Panc1 (cell line): ENCODE measurements around the gene EPB41L4B. TPM values are rescaled to one million over a fixed set of nuclear protein-coding genes. Genes with fewer than 3 reads are reported as not detected.

Source experiments
- ATAC-seq: fragments of 200-7000 bp; cut with Tn5 transposase; 2 replicates; pipeline ENCODE4 v1.9.1; 2020; ENCODE audit warnings: mild to moderate bottlenecking, moderate library complexity
- BruUV-seq: library from RNA; stranded (reverse); fragments of 400-500 nt; replicated peaks from 2 replicates; lab custom pipeline; 2021; lab: Mats Ljungman, UMichigan
- CTCF ChIA-PET: fragments of 300-600 bp; sonication (Branson Sonifier 250); formaldehyde crosslinking; loops from one replicate; lab custom pipeline; 2022; ENCODE audit warnings: antibody characterized with exemption; lab: Charles Lee
- POLR2A ChIA-PET: fragments of 300-600 bp; sonication (Branson Sonifier 250); formaldehyde crosslinking; loops from one replicate; lab custom pipeline; 2022; ENCODE audit warnings: antibody characterized with exemption; lab: Charles Lee
- DNase-seq: peaks from one replicate; pipeline ENCODE4 v3.0.0-alpha.2; 2010; ENCODE audit warnings: low read depth, low spot score
- H3K27ac ChIP-seq: 2 replicates; pipeline ENCODE4 v1.5.1; 2011; ENCODE audit warnings: mild to moderate bottlenecking, low read length, inconsistent platforms
- H3K27me3 ChIP-seq: fragments of 200-500 bp; sonication (Bioruptor generic); 2 replicates; pipeline ENCODE4 v1.6.0; 2014; ENCODE audit warnings: low read length, inconsistent platforms; ENCODE audit not compliant: control insufficient read depth, insufficient read depth
- H3K36me3 ChIP-seq: fragments of 200-500 bp; sonication (Bioruptor generic); 2 replicates; pipeline ENCODE4 v1.5.1; 2014; ENCODE audit warnings: inconsistent platforms, mild to moderate bottlenecking, low read length, moderate library complexity; ENCODE audit not compliant: control insufficient read depth, insufficient read depth
- H3K4me1 ChIP-seq: 2 replicates; pipeline ENCODE4 v1.5.1; 2011; ENCODE audit warnings: inconsistent platforms, mild to moderate bottlenecking, low read length, moderate library complexity; ENCODE audit not compliant: control insufficient read depth, insufficient read depth
- H3K4me3 ChIP-seq, 2 experiments: 2 replicates each; pipeline ENCODE4 v1.5.1; 2011 to 2012; ENCODE audit warnings: low read depth in 2 of 2, low read length in 2 of 2, mild to moderate bottlenecking in 2 of 2, inconsistent platforms in 1 of 2, moderate library complexity in 1 of 2
- H3K9me3 ChIP-seq: fragments of 200-500 bp; sonication (Bioruptor generic); 2 replicates; pipeline ENCODE4 v1.5.1; 2014; ENCODE audit warnings: low read depth, mild to moderate bottlenecking, inconsistent platforms, low read length, moderate library complexity; ENCODE audit not compliant: control insufficient read depth, insufficient read depth
- POLR2AphosphoS5 ChIP-seq: IDR thresholded peaks from 2 replicates; pipeline ENCODE4 v1.6.1; 2012; ENCODE audit warnings: mild to moderate bottlenecking, low read depth, low read length, moderate library complexity
- SIN3A ChIP-seq: IDR thresholded peaks from 2 replicates; pipeline ENCODE4 v1.6.1; 2012; ENCODE audit warnings: low read depth, mild to moderate bottlenecking, low read length, moderate library complexity, borderline replicate concordance; ENCODE audit not compliant: insufficient read depth
- TCF7L2 ChIP-seq: IDR thresholded peaks from 2 replicates; pipeline ENCODE4 v1.6.1; 2011; ENCODE audit warnings: mild to moderate bottlenecking, low read depth, low read length, inconsistent platforms
- in situ Hi-C: cut with HindIII; loops from 2 replicates; pipeline ENCODE4 v1.10.0; 2016; ENCODE audit warnings: low sequenced_read_pairs, low pct_unique_long_range_greater_than_20kb
- intact Hi-C: fragments of 100-400 bp; cut with micrococcal nuclease; formaldehyde crosslinking; loops from one replicate; pipeline ENCODE4 v1.10.0; 2022; ENCODE audit not compliant: unreplicated experiment
- total RNA-seq: library from RNA; stranded (reverse); gene quantifications from one replicate; pipeline ENCODE4 v1.2.1, GENCODE V29; 2021; ENCODE audit not compliant: unreplicated experiment
- TF ChIP-seq, protein P1 (sequence below): fragments of 450-650 bp; IDR thresholded peaks from 2 replicates; pipeline ENCODE4 v1.5.1; 2017; ENCODE audit warnings: mild to moderate bottlenecking
- TF ChIP-seq, protein P2 (sequence below), 2 experiments: IDR thresholded peaks; 2 replicates each; pipeline ENCODE4 v1.6.1; 2011 to 2012; ENCODE audit warnings: low read depth in 2 of 2, control low read depth in 1 of 2, low read length in 1 of 2, mild to moderate bottlenecking in 1 of 2, moderate library complexity in 1 of 2; ENCODE audit not compliant: insufficient read depth in 1 of 2

EPB41L4B gene
- total RNA-seq, 1 experiment from 2014 or later: 27.8 TPM

DNA sequence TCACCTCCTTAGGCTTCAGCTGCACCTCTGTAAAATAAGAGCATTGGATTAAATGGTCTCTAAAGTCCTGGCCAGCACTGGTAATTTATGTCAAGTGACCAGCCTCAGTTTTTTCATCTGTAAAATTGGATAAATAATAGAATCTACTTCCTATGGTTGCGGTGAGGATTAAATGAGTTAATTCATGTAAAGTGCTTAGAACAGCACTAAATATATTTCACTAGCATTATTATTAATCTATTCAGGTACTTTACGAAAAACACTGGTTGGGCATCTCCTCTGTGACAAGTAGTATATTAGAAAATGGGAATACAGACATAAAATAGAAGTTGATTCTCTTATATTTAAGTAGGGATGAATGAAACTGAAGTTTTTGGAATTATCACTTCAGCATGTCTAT lies 187.3 kb downstream of the EPB41L4B start:
- in situ Hi-C loops: no loop called here
- no peak overlapping the region for H3K4me3 ChIP-seq
- no peak for DNase-seq
- no peak for ATAC-seq
- POLR2A ChIA-PET: no interaction called here
- no peaks in the 10 kb centered on the region for H3K27me3 ChIP-seq
- H3K27ac ChIP-seq: no peak overlapping the region
- no peaks in the 10 kb centered on the region for H3K4me1 ChIP-seq
- TF ChIP-seq, protein P1, sequence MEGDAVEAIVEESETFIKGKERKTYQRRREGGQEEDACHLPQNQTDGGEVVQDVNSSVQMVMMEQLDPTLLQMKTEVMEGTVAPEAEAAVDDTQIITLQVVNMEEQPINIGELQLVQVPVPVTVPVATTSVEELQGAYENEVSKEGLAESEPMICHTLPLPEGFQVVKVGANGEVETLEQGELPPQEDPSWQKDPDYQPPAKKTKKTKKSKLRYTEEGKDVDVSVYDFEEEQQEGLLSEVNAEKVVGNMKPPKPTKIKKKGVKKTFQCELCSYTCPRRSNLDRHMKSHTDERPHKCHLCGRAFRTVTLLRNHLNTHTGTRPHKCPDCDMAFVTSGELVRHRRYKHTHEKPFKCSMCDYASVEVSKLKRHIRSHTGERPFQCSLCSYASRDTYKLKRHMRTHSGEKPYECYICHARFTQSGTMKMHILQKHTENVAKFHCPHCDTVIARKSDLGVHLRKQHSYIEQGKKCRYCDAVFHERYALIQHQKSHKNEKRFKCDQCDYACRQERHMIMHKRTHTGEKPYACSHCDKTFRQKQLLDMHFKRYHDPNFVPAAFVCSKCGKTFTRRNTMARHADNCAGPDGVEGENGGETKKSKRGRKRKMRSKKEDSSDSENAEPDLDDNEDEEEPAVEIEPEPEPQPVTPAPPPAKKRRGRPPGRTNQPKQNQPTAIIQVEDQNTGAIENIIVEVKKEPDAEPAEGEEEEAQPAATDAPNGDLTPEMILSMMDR: no peak
- TF ChIP-seq, protein P2, sequence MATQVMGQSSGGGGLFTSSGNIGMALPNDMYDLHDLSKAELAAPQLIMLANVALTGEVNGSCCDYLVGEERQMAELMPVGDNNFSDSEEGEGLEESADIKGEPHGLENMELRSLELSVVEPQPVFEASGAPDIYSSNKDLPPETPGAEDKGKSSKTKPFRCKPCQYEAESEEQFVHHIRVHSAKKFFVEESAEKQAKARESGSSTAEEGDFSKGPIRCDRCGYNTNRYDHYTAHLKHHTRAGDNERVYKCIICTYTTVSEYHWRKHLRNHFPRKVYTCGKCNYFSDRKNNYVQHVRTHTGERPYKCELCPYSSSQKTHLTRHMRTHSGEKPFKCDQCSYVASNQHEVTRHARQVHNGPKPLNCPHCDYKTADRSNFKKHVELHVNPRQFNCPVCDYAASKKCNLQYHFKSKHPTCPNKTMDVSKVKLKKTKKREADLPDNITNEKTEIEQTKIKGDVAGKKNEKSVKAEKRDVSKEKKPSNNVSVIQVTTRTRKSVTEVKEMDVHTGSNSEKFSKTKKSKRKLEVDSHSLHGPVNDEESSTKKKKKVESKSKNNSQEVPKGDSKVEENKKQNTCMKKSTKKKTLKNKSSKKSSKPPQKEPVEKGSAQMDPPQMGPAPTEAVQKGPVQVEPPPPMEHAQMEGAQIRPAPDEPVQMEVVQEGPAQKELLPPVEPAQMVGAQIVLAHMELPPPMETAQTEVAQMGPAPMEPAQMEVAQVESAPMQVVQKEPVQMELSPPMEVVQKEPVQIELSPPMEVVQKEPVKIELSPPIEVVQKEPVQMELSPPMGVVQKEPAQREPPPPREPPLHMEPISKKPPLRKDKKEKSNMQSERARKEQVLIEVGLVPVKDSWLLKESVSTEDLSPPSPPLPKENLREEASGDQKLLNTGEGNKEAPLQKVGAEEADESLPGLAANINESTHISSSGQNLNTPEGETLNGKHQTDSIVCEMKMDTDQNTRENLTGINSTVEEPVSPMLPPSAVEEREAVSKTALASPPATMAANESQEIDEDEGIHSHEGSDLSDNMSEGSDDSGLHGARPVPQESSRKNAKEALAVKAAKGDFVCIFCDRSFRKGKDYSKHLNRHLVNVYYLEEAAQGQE (IDR thresholded peaks at IDR 0.05; ENCODE audit: insufficient read depth in 1 of 2, low read depth in 2 of 2, low read length in 1 of 2): no peak
- no peak for TF ChIP-seq TCF7L2
- TF ChIP-seq POLR2AphosphoS5: no peak
- TF ChIP-seq SIN3A: no peak
- CTCF ChIA-PET: interaction anchor here (0.6 kb wide), 1 partner anchor 77 kb away, joined by 4 read pairs; no protein-coding TSS in a partner anchor
- intact Hi-C loops: no loop called here
- no TSS peak for BruUV-seq
- H3K36me3 ChIP-seq: no peaks in the 10 kb centered on the region
- H3K9me3 ChIP-seq: no peaks in the 10 kb centered on the region

DNA sequence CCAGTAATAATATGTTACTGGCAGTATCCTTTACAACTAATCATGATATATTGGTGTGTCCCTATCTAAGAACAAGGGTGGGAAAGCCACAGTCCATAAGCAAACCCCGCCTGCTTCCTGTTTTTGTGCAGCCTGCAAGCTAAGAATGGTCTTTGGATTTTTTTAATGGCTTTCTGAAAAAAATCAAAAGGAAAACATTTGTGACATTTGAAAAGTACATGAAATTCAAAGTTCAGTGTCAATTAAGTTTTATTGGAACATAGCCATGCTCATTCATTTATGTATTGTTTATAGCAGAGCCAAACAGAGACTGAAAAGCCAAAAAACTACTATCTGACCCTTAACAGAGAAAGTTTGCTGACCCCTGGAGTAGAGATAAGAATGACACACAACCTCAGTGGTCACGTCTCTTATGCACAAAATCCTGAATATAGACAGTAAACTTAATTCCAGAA lies 188.3 kb downstream of the EPB41L4B start:
- in situ Hi-C loops (no loop called here), intact Hi-C loops (no loop called here)
- ATAC-seq (no peak), DNase-seq (no peak)
- TF ChIP-seq TCF7L2 (no peak), SIN3A (no peak), POLR2AphosphoS5 (no peak)
- TF ChIP-seq, protein P1: no peak
- TF ChIP-seq, protein P2 (IDR thresholded peaks at IDR 0.05; ENCODE audit: insufficient read depth in 1 of 2, low read depth in 2 of 2, low read length in 1 of 2): no peak
- no TSS peak for BruUV-seq
- CTCF ChIA-PET: no interaction called here
- no peaks in the 10 kb centered on the region for H3K27me3 ChIP-seq
- no peaks in the 10 kb centered on the region for H3K9me3 ChIP-seq
- H3K4me3 ChIP-seq: no peak overlapping the region
- no peak overlapping the region for H3K27ac ChIP-seq
- H3K36me3 ChIP-seq: no peaks in the 10 kb centered on the region
- H3K4me1 ChIP-seq: no peaks in the 10 kb centered on the region
- POLR2A ChIA-PET: no interaction called here
